ENCODE measurements around the gene IL9R. TPM values are rescaled to one million over a fixed set of nuclear protein-coding genes. Genes with fewer than 3 reads are reported as not detected.

The IL9R gene
- total and polyA plus RNA-seq, 9 of the 15 experiments (the other 6 are each of a cell fraction or from before 2014, with no cell fraction given): 0.58 to 2.7 (median 1.6) TPM

DNA sequence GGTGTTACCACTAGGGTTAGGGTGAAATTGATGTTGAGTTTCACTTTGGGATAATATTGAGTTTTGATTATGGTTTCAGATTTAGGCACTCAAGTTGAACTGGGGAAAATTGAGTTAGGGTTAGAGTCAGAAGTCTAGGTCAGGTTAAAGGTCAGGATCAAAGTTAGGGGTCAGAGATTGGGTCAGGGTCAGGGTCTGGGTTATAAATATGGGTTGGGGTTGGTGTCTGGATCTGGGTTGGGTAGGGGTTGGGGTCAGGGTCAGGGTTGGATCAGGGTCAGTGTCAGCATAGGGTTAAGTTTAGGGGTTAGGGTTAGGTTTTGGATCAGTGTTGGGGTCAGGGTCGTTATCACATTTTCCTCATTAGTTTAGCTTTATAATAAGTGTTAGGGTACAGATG is 42.7 kb upstream of the IL9R start:
- ATAC-seq (no peak), FAIRE-seq (no peak), DNase-seq (ENCODE audit: extremely low read depth in 1 of 4, low spot score in 3 of 4) (no peak)
- Histone ChIP-seq H3K9ac (ENCODE audit: insufficient read depth in 1 of 2, low read depth in 2 of 2, low read length in 2 of 2) (no peak overlapping the region), H3K9me3 (replicated peaks; ENCODE audit: control insufficient read depth, insufficient read depth, low read depth, low read length) (no peaks in the 10 kb centered on the region), H3K36me3 (ENCODE audit: control insufficient read depth, insufficient read depth, low read length) (no peaks in the 10 kb centered on the region), H3K9me1 (ENCODE audit: control insufficient read depth, insufficient read depth, low read length) (no peaks in the 10 kb centered on the region), H3K27ac (ENCODE audit: extremely low read depth, low read depth, low read length) (no peak overlapping the region), H3K4me1 (replicated peaks in 1 of 2; ENCODE audit: control insufficient read depth in 2 of 2, insufficient read depth in 2 of 2, low read length in 2 of 2) (peaks cover 0 to 22% of the 10 kb centered on the region in 2 experiments; a peak in 4 of 5 replicates), H3K79me2 (ENCODE audit: control insufficient read depth, insufficient read depth, low read length) (no peaks in the 10 kb centered on the region), H3K4me2 (ENCODE audit: insufficient read depth, low read length) (no peak overlapping the region), H3K27me3 (ENCODE audit: control insufficient read depth in 2 of 2, insufficient read depth in 2 of 2, low read length in 2 of 2) (no peaks in the 10 kb centered on the region), H2AFZ (ENCODE audit: low read depth, low read length) (no peak overlapping the region), H3K4me3 (no peak overlapping the region), H4K20me1 (replicated peaks; ENCODE audit: control insufficient read depth, insufficient read depth, low read length) (no peaks in the 10 kb centered on the region)
- in situ Hi-C loops (cut with MboI) (no loop called here), intact Hi-C loops (cut with micrococcal nuclease) (no loop called here)
- CTCF ChIA-PET (ENCODE audit: low intra/inter-chr PET ratio): no interaction called here
- TF ChIP-seq HCFC1 (IDR thresholded peaks at IDR 0.05; ENCODE audit: low read depth, low read length) (no peak), ZNF76 (CRISPR knock-in tag; IDR thresholded peaks at IDR 0.05; ENCODE audit: borderline replicate concordance) (no peak), CREBBP (IDR thresholded peaks at IDR 0.05; ENCODE audit: low read depth, low read length) (peak; percentile 22), ZNF586 (CRISPR knock-in tag; conservative IDR thresholded peaks at IDR 0.05) (no peak), DIDO1 (tag; IDR thresholded peaks at IDR 0.05; ENCODE audit: low read depth) (no peak), PCBP1 (IDR thresholded peaks at IDR 0.05; ENCODE audit: low read depth, low read length, poor library complexity, severe bottlenecking) (no peak)
- TF ChIP-seq, protein P1, sequence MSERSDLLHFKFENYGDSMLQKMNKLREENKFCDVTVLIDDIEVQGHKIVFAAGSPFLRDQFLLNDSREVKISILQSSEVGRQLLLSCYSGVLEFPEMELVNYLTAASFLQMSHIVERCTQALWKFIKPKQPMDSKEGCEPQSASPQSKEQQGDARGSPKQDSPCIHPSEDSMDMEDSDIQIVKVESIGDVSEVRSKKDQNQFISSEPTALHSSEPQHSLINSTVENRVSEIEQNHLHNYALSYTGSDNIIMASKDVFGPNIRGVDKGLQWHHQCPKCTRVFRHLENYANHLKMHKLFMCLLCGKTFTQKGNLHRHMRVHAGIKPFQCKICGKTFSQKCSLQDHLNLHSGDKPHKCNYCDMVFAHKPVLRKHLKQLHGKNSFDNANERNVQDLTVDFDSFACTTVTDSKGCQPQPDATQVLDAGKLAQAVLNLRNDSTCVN (CRISPR knock-in tag; IDR thresholded peaks at IDR 0.05): no peak
- TF ChIP-seq, protein P2, sequence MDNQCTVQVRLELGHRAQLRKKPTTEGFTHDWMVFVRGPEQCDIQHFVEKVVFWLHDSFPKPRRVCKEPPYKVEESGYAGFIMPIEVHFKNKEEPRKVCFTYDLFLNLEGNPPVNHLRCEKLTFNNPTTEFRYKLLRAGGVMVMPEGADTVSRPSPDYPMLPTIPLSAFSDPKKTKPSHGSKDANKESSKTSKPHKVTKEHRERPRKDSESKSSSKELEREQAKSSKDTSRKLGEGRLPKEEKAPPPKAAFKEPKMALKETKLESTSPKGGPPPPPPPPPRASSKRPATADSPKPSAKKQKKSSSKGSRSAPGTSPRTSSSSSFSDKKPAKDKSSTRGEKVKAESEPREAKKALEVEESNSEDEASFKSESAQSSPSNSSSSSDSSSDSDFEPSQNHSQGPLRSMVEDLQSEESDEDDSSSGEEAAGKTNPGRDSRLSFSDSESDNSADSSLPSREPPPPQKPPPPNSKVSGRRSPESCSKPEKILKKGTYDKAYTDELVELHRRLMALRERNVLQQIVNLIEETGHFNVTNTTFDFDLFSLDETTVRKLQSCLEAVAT (IDR thresholded peaks at IDR 0.05): no peak
- WGBS (ENCODE audit: insufficient coverage, low coverage, missing lambda C conversion rate): 40% methylated on average over 1 of the region's 1 CpG
- POLR2A ChIA-PET: no interaction called here
- BruUV-seq (replicated peaks): no TSS peak
